Lung microvascular endothelial cell (primary cell): ENCODE data around the gene DPRX. TPM values are rescaled to one million over a fixed set of nuclear protein-coding genes. Genes with fewer than 3 reads are reported as not detected.

Experiments used
- DNase-seq, 2 donors: peaks; one replicate each; pipeline versions ENCODE4 v3.0.0 to v3.0.0-alpha.2; 2010; ENCODE audit warnings: low read depth in 2 of 2
- total RNA-seq: library from RNA; depleted of rRNA; stranded (reverse); fragments of >200 nt; gene quantifications from 2 replicates; pipeline ENCODE4 v1.2.1, GENCODE V29; 2014

Gene DPRX
- total RNA-seq, result not detected in 2 replicates

- no peak for DNase-seq
These were observed at the start of gene DPRX for GRCh38 chr19:53631949-53632407. Gene DPRX (plus strand): TSS chr19:53631999. CDS start chr19:53632107, 108 bp downstream.

GRCh38 chr19:53583181-53583580 lies 48.6 kb upstream of the DPRX start:
- no peak for DNase-seq

GRCh38 chr19:53586277-53586691 lies 45.5 kb upstream of the DPRX start:
- DNase-seq, result no peak

- DNase-seq, result no peak
These were observed 36.8 kb upstream of the DPRX start for GRCh38 chr19:53594811-53595509.

- no peak for DNase-seq
These were observed 36.3 kb upstream of the DPRX start for GRCh38 chr19:53595510-53595867.

GRCh38 chr19:53596056-53596455 lies 35.7 kb upstream of the DPRX start:
- no peak for DNase-seq

GRCh38 chr19:53597023-53597422 lies 34.8 kb upstream of the DPRX start:
- DNase-seq, result peak in 1 of 2 donors; percentile 11

- DNase-seq, result no peak
These were observed 33.4 kb upstream of the DPRX start for GRCh38 chr19:53598361-53598760.

- DNase-seq, result peak; percentile 64 to 81
These were observed 31.6 kb upstream of the DPRX start for GRCh38 chr19:53600217-53600616.

- no peak for DNase-seq
These were observed 25.8 kb upstream of the DPRX start for GRCh38 chr19:53606031-53606430.

- no peak for DNase-seq
These were observed 23.4 kb upstream of the DPRX start for GRCh38 chr19:53608381-53608780.

- no peak for DNase-seq
These were observed 18.9 kb upstream of the DPRX start for GRCh38 chr19:53612762-53613526.

GRCh38 chr19:53621885-53622740 lies 9.7 kb upstream of the DPRX start:
- DNase-seq, result peak; percentile 52 to 67

- DNase-seq, result peak; percentile 35 to 83
These were observed 6.8 kb upstream of the DPRX start for GRCh38 chr19:53624771-53625545.

- DNase-seq, result no peak
These were observed 5.3 kb upstream of the DPRX start for GRCh38 chr19:53626486-53626885.

GRCh38 chr19:53626976-53627375 lies 4.8 kb upstream of the DPRX start:
- DNase-seq, result no peak

- DNase-seq, result no peak
These were observed 3.0 kb downstream of the DPRX start for GRCh38 chr19:53634768-53635167.

GRCh38 chr19:53639471-53639870 lies 7.7 kb downstream of the DPRX start:
- DNase-seq, result no peak

GRCh38 chr19:53642381-53643099 lies 10.7 kb downstream of the DPRX start:
- DNase-seq, result no peak

GRCh38 chr19:53644061-53644816 lies 12.4 kb downstream of the DPRX start:
- no peak for DNase-seq
